Mesothelial cell of epicardium (in vitro differentiated cells): Measurements from ENCODE around the gene TPM1. TPM values are rescaled to one million over a fixed set of nuclear protein-coding genes. Genes with fewer than 3 reads are reported as not detected.

Experiments used
- DNase-seq, 2 experiments: peaks; one replicate each; pipeline ENCODE4 v3.0.0; 2021; ENCODE audit warnings: low spot score in 2 of 2; ENCODE audit not compliant: unreplicated experiment in 2 of 2
- H3K27ac Mint-ChIP-seq: 2 replicates; pipeline ENCODE4 v1.8.0; 2021; ENCODE audit warnings: mixed read lengths
- H3K27me3 Mint-ChIP-seq: 2 replicates; pipeline ENCODE4 v1.8.0; 2021; ENCODE audit warnings: low read depth, mixed read lengths
- H3K36me3 Mint-ChIP-seq: 2 replicates; pipeline ENCODE4 v1.8.0; 2021; ENCODE audit warnings: mixed read lengths
- H3K4me1 Mint-ChIP-seq: 2 replicates; pipeline ENCODE4 v1.8.0; 2021; ENCODE audit warnings: mixed read lengths
- H3K4me3 Mint-ChIP-seq: 2 replicates; pipeline ENCODE4 v1.8.0; 2021; ENCODE audit warnings: mild to moderate bottlenecking, moderate library complexity, mixed read lengths
- H3K9me3 Mint-ChIP-seq: 2 replicates; pipeline ENCODE4 v1.8.0; 2021; ENCODE audit warnings: mixed read lengths
- CTCF ChIP-seq: fragments of 200-600 bp; sonication (generic); IDR thresholded peaks from one replicate; pipeline ENCODE4 v1.5.0; 2021; ENCODE audit warnings: antibody characterized with exemption; ENCODE audit not compliant: unreplicated experiment
- total RNA-seq: library from RNA; stranded (reverse); gene quantifications from 3 replicates; pipeline ENCODE4 v1.2.1, GENCODE V29; 2021

The TPM1 gene
- total RNA-seq, 1 donor from 2014 or later: 659 TPM

GRCh38 chr15:63012444-63012843 lies 30.1 kb upstream of the TPM1 start:
- H3K4me1 Mint-ChIP-seq: peaks cover 23% of the 10 kb centered on the region
- H3K4me3 Mint-ChIP-seq: no peak overlapping the region

GRCh38 chr15:63013052-63013808 lies 29.3 kb upstream of the TPM1 start:
- H3K4me1 Mint-ChIP-seq: peaks cover 23% of the 10 kb centered on the region
- H3K36me3 Mint-ChIP-seq: no peaks in the 10 kb centered on the region
- no peak for TF ChIP-seq CTCF
- H3K9me3 Mint-ChIP-seq: peaks cover under 1% of the 10 kb centered on the region
- H3K27me3 Mint-ChIP-seq: no peaks in the 10 kb centered on the region
- H3K4me3 Mint-ChIP-seq: peak overlapping the region; percentile 13
- DNase-seq: no peak
- peak overlapping the region; percentile 94 for H3K27ac Mint-ChIP-seq

More at GRCh38 chr15:63012444-63012843, 30.1 kb upstream of the TPM1 start:
- no peak for DNase-seq
- H3K36me3 Mint-ChIP-seq: no peaks in the 10 kb centered on the region
- no peak overlapping the region for H3K27ac Mint-ChIP-seq
- H3K27me3 Mint-ChIP-seq: no peaks in the 10 kb centered on the region
- no peak for TF ChIP-seq CTCF
- no peaks in the 10 kb centered on the region for H3K9me3 Mint-ChIP-seq

- Mint-ChIP-seq H3K4me3 (no peak overlapping the region), H3K27ac (peak overlapping the region; percentile 94), H3K9me3 (peaks cover 4% of the 10 kb centered on the region), H3K4me1 (peaks cover 30% of the 10 kb centered on the region), H3K36me3 (no peaks in the 10 kb centered on the region), H3K27me3 (no peaks in the 10 kb centered on the region)
- no peak for TF ChIP-seq CTCF
- DNase-seq: no peak
These were observed 28.0 kb upstream of the TPM1 start for GRCh38 chr15:63014578-63014977.

GRCh38 chr15:63015618-63016017 lies 26.9 kb upstream of the TPM1 start:
- no peak overlapping the region for H3K4me3 Mint-ChIP-seq
- H3K9me3 Mint-ChIP-seq: peaks cover 4% of the 10 kb centered on the region
- H3K27ac Mint-ChIP-seq: no peak overlapping the region
- no peak for DNase-seq
- H3K36me3 Mint-ChIP-seq: no peaks in the 10 kb centered on the region
- peaks cover 39% of the 10 kb centered on the region for H3K4me1 Mint-ChIP-seq
- TF ChIP-seq CTCF: no peak
- no peaks in the 10 kb centered on the region for H3K27me3 Mint-ChIP-seq

- no peak overlapping the region for H3K4me3 Mint-ChIP-seq
- peaks cover 43% of the 10 kb centered on the region for H3K4me1 Mint-ChIP-seq
- no peaks in the 10 kb centered on the region for H3K27me3 Mint-ChIP-seq
- H3K27ac Mint-ChIP-seq: no peak overlapping the region
- no peak for TF ChIP-seq CTCF
- H3K9me3 Mint-ChIP-seq: peaks cover 4% of the 10 kb centered on the region
- H3K36me3 Mint-ChIP-seq: no peaks in the 10 kb centered on the region
- no peak for DNase-seq
These were observed 26.3 kb upstream of the TPM1 start for GRCh38 chr15:63016234-63016633.
